M059J (cell line): ENCODE measurements around the gene CFAP92. TPM values are rescaled to one million over a fixed set of nuclear protein-coding genes. Genes with fewer than 3 reads are reported as not detected.
A peak's percentile ranks its signal among the peaks of the same experiment; 100 is the strongest.
"Not testable (repeated sequence)": the region's sequence is repeated elsewhere in the genome, so short reads cannot be mapped to it uniquely, and the experiment has no call there.

Experiments used
- DNase-seq: peaks from one replicate; pipeline ENCODE4 v3.0.0-alpha.2; 2012; ENCODE audit warnings: low read depth
- total RNA-seq: library from RNA; depleted of rRNA; stranded (reverse); fragments of >200 nt; shearing (Covaris generic); gene quantifications from 2 replicates; pipeline ENCODE4 v1.2.3, GENCODE V29; 2014

Gene CFAP92
- total RNA-seq, 1 experiment from 2014 or later: 0.27 TPM

DNA sequence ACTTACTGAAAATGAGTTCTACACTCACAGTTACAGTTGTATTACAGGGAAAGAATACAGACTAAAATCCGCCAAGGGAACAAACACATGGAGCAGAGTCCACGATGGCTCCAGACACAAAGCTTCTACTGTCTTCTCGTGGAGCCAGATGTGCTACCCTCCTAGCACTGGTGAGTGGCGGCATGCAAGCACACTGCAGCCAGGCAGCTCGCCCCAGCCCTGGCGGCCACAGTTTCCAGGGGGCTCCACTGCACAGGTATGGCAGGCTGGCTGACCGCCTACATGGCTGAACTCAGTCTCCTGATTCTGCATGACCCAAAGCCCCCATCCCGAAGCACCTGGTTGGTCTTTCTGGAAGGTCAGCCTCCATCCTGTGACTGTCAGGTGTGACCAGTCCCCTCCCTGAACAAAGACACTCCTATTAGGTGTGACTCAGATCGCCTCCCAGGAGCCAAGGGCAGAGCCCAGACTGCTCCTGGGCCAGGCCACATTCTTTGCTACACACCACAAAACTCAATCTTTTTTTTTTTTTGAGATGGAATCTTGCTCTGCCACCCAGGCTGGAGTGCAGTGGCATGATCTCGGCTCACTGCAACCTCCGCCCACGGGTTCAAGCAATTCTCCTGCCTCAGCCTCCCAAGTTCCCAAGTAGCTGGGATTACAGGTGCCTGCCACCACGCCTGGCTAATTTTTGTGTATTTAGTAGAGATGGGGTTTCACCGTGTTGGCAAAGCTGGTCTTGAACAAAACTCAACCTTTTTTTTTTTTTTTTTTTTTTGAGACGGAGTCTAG lies 51.5 kb downstream of the CFAP92 start:
- DNase-seq: peak; percentile 75

DNA sequence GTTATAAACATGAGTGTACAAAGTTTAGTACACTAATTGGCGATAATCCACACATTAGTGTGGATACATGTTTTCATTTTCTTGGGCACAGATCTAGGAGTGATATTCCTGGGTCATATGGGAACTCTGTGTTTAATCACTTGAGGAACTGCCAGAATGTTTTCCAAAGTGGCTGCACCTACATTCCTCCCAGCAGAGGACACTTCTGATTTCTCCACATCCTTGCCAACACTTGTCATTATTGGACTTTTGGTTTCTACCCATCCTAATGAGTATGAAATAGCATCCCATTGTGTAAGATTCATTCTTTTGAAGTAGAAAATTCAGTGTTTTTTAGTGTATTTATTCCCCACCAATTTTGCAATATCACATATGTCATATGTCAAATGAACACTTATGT lies 53.6 kb downstream of the CFAP92 start:
- DNase-seq: no peak

DNA sequence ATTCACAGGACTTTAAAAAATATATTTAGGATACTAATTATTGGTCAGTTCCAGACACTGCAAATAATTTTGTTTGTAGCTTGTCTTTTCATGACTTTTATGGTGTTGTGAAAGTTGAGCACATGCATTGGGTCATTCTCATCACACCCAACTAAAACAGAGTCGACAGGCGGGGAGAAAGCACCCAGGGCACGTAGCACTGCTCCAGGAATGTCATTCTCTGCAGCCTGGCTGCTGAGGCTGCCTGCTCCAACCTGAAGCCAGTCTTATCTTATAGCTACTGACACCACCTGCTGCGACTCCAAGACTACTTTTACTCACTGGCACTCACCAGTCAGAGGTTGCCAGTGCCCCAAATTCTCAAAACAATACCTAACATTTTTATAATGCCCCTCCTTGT lies 57.5 kb downstream of the CFAP92 start:
- no peak for DNase-seq

DNA sequence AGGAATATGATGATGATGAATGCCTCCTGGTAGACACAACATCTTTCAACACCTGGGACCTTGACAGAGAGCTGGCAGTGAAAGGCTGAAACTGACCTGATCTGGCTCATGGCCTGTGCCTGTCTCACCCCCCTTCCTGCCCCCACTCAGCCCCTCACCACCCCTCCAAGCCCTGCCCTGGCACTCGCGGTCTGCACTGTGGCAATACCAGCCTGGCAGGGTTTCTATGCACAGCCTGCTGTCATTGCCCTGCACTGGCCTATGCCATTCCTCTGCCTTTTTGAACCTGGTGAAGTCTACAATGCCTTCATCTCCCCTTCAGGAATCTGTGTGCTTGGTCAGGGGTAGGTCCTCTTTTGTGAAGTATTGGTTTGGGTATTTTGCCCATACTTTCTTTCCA lies 58.0 kb downstream of the CFAP92 start:
- no peak for DNase-seq

DNA sequence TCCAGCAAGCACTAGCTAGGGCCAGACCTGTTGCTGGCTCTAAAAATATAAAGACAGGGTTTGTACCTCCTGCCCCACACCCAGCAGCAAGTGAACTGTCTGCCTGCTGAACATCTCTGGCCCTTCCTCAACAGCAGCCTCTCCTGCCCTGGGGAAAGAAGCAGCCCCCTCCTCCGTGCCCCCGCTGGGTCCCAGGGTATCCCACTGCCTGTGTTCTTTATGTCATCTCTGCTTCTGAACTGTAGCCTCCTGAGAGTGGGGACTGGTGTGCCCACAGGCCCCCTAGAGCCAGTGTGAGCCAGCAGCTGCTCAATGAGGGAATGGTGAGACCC lies 60.0 kb downstream of the CFAP92 start:
- no peak for DNase-seq

DNA sequence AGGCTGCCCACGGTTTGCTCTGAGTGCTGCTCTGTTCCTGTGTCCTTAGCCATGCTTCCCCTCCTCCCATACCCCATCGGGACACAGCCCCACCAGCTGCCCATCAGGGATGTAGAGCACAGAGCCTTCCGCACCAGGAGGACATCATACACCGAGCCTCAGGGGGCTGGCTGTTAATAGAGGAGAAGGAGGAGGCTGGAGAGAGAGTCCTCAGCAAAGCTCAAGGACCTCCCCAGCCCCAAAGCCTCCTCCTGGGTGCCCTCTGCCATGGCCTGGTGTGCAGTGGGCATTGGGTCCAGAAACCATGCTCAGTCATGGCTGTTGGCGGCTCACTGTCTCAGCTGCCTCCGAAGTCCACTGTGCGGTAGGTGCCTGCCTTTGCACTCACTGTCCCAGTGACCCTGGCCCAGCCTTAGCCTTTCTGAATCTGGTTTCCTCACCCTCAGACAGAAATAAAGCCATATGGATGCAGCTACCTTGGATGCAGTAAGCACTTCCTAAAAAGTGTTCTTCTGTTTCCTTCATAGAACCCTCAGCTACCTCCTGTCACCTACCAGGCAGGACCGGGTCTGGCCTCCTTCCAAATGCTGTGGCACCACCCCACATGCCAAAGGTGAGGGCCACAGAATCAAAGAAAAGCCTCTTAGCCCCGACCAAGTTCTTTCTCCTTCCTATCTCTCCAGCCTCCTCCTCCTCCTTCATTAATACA lies 60.5 kb downstream of the CFAP92 start:
- no peak for DNase-seq

DNA sequence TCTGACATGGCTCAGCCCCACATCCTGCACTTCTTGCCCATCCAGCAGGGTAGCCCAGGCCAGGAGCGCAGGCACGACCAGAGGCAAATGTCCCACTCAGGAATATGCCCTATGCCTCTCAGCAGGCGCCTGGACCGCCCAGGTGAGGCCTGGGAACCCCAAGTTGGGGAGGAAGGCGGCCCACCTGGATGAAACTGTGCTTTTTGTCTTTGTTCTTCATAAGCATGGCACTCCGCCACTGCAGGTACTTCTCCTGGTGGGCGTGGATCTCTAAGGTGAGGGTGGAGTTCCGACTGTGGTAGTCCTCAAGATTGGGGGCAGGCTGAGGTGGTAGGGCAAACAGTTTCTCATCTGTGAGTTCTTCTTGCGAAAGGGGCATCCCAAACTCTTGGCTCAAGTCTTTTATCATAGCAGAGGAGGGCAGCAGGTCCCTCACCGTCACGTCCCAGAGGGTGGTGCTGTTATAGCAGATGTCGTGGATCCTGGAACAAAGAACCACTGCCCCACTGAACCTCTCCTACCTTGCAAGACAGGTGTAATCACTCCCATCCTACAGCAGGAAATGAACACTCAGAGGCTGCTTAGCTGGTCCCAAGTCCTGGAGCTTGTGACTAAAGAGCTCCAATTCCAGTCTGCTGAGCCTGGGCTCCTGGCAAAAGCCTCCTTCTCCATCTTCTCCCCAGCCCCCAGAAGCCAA lies 61.2 kb downstream of the CFAP92 start:
- no peak for DNase-seq

DNA sequence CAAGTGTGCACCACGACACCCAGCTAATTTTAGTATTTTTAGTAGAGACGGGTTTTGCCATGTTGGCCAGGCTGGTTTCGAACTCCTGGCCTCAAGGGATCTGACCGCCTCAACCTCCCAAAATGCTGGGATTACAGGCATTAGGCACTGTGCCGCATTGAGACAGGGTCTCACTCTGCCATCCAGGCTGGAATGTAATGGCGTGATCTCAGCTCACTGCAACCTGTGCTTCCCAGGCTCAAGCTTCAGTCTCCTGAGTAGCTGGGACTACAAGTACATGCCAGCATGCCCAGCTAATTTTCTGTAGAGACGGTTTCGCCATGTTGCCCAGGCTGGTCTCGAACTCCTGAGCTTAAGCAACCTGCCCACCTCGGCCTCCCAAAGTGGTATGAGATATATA lies 62.8 kb downstream of the CFAP92 start:
- DNase-seq: no peak

DNA sequence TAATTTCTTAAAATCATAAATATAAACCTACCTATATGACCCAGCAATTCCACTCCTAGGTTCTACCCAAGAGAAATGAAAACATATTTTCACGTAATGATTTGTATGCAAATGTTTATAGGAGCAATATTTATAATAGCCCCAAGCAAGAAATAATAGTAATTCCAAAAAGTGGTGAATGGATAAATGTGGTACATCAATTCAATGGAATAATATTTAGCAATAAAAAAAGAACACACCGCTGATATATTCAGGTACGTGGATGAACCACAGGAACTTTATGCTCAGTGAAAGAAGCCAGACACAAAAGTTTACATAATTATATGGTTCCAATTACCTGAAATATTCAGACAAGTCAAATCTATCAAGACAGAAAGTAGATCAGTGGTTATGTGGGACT lies 64.5 kb downstream of the CFAP92 start:
- DNase-seq: no peak

DNA sequence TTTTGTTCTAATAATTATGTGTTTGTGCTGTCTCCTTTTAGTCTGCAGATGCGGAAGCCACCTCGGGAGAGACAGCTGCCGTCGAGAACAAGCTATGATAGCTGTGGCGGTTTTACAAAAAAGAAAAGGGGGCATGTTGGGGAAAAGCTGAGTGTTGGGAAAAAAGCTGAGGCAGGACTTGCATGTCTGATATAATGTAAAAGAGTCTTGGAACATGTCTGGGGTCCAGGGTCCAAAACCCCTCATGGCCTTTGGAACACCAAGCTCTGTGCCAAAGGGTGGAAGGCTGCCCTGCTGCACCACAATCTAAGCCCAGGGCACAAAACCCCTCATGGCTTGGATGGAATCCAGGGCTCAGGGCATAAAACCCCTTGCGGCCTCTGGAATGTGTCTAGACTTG lies 69.9 kb downstream of the CFAP92 start:
- not testable (repeated sequence) for DNase-seq

DNA sequence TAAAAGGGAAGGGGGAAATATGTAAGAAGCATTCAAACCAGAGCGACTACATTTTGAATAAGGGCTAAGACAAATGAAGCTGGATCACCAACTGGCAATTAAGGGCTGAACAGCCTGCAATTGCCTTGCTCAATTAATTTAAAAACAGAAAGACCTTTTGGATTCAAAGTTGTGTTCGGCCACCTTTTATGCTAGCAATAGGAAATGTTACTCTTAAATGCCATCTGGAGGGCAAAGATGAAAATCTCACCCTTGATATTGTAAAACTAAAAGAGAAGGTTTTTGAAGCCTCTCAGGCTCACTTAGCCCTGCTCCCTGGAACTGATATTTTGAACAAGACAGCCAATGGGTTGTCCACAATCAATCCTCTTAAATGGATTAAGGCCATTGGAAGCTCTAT lies 70.3 kb downstream of the CFAP92 start:
- DNase-seq: no peak

DNA sequence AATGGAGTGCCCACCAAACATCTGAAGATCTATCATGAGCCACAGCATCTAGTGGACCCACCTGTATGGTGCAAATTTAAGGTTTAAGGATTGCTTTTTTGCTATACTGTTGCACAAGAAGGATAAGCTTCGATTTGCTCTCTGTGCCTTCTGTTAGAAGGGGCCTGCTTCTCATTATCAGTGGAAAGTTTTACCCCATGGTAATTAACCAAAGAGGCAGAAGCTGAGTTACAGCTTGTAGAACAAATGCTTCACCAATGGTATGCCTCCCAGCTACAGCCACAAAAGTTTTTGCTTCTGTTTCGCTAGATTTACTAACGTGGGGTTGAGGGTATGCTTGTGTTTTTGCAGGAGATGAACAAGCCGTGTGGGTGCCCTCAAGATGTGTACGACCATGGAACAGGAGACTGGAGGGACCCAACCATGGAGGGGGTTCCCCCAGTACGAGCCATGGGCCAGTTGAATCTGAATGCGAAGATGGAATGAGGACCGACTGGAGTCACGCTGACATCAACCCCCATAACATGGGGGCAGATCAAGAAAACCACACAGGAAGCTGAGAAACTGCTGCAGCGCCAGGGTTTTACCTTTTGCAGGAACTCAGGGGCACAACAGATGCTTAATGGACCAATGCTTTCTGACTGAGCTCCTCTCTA lies 70.9 kb downstream of the CFAP92 start:
- DNase-seq: no peak

DNA sequence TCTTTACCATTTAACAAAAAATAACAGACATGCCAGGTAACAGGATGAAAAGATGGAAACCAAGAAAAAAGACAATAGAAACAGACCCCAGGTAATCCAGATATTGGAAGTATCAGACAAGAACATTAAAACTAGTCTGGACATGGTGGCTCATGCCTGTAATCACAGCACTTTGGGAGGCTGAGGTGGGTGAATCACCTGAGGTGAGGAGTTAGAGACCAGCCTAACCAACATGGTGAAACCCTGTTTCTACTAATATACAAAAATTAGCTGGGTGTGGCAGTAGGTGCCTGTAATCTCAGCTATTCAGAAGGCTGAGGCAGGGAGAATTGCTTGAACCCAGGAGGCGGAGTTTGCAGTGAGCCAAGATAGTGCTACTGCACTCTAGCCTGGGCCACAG lies 73.9 kb downstream of the CFAP92 start:
- no peak for DNase-seq

DNA sequence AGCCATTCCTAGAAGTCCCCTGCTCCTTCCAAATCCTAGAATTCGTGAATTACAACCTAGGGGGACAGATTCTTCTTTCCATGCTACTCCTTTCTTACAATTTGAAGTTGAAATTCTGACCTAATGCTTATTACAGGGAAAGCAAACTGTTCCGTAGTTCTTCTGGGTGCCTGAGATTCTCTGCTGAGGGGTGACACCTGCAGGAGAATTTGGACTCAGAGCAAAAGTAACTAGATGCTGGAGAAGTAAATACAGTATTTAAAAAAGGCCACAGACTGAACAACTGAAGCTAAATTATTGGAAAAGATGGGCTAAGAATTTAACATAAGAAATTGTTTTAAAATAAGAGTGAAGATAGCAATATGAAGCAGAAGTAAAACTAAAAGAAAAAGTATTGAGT lies 76.6 kb downstream of the CFAP92 start:
- no peak for DNase-seq

DNA sequence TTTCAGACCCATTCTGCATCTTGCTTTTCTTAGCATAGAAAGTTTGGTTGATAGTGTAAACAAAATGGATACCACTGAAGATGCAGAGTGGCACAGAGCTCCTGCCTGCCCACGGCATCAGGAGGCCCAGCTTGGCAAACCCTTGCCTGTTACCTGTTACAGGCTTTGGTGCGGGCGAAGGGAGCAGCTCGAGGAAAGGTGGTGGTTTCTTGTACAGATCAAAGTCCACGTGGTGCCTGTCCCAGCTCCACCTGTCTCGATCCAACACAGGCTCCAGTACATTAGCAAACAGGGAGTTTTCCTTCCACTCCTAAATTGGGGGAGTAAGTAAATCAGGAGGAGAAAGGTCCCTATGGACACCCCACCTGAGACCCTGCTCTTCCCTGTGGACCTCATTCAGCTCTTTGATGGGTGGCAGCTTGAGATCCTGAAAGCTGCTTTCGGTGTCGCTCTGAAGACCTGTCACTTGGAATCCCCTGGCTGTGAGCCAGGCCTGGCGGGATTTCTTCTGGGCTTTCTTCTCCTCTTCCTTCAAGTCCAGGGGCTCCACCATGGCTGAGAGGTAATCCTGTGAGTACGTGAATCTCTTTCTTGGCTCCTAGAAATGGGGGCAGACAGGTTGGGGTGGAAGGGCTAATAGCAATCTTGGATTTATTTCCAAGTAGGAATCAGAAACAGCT lies 78.8 kb downstream of the CFAP92 start:
- no peak for DNase-seq

DNA sequence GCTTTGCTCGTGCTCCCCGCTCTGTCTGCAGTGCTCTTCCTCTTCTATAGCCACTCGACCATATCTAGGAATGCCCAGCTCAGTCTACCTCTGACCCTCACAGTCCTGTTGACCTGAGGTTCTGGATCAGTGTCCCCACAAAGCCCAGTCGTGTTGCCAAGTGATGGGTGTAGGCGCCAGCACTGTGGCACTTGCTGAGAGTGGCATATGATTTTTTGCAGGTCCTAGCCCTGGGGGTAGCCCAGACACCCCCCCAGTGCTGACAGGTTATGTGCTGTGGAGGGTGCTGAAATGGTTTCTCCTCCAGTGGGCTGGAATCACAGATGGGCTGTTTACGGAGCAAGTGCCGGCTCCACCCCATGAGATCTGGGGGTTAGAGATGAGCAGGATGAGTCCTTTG lies 82.0 kb downstream of the CFAP92 start:
- DNase-seq: no peak

DNA sequence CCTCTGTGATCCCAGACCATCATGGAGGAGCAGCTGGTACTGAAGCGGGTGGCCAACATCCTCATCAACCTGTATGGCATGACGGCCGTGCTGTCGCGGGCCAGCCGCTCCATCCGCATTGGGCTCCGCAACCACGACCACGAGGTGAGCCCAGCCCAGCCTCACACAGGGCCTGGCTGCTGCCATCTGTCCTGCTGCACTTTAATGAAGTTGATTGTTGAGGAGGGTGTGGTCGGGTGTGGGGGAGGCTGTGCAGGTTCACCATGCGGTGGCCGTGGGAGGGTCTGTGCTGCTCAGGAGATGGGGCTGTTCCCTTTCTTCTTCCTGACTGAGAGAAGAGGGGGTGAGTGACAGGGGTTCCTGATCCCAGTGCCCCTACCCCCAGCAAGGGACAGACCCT lies 83.9 kb downstream of the CFAP92 start:
- no peak for DNase-seq

DNA sequence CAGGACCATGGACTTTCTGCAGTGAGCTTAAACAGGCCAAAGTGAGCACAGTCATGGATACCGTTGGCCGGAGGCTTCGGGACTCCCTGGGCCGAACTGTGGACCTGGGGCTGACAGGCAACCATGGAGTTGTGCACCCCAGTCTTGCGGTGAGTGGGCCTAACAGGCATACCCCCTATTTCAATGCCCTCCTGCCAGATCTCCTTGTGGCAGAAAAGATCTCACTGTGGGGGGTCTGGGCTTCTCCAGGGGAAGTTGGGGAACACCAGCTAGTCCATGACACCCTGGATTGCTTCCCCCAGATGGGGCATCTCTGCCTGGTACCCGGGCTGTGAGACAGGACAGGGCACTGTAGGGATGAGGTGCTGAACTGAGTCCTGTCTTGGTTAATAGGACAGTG lies 84.9 kb downstream of the CFAP92 start:
- DNase-seq: no peak

DNA sequence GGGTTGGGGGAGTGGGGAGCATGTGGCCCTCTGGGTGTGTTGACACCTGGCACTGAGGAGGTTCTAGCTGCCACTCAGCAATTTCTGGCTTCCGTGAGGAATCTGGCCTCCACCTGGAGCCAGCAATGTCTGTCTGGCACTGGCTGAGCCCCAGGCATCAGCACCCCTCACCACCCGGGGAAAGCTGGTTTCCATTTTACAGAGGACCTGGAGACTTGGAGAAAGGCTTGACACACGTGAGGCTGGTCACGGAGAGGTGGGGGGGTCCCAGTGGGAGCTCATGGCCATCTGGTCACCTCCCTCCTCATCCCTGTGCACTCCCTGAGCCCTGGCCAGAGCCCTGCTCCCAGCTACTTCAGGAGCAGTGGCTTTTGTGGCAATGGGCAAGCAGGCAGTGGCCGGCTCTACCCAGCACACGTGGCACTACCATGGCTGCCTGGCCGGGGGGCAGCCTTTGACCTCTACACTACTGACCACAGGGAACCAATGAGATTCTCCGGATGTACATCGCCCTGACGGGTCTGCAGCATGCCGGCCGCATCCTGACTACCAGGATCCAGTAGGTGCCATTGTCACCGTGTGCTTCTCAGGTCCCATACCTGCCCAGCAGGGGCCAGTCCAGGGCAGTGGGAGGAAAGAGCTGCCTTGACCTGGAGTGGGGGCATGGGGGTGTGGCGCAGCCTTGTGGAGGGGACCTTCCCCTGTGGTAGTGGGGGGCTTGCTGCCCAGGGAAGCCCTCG lies 86.0 kb downstream of the CFAP92 start:
- no peak for DNase-seq

DNA sequence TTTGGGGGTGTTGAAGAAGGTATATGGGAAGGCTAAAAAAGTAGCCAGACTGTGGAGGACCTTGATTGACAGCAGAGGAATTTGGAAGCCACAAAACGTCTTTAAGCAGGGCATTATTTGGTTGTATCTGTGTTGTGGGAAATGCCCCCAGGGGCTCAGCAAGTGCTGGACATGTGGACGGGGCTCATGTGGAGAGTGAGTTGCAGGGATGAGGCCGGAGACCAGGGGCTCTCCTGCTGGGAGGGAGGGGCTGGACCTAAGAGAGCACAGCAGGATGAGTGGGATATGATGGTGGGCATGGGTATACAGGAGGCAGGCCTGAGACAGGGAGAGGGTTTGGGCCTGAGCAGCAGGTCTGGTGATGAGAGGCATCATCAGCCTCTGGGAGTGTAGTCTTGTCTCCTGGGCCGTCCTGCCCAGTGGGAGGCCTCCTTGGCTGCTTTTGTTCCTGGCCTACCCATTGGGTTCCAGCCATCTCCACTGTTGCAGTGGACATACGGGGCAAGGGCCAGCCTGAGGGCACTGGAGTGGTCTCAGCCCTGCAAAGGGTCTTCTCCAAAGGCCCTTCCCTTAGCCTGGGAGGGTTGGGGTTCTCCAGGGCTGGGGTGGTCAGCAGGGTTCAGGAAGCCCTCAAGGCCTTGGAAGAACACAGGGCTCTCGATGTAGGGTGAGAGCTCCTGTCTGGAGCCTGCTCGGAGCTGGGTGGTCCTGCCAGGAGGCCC lies 86.9 kb downstream of the CFAP92 start:
- DNase-seq: no peak
